ENCODE measurements around the gene TEX22.

- TF ChIP-seq CTCF (IDR thresholded peaks at IDR 0.05) (no peak), POLR2A (IDR thresholded peaks at IDR 0.05) (no peak)
Measured at GRCh38 chr14:105350450-105351244, 47.7 kb upstream of the TEX22 start.
